WERI-Rb-1 (cell line): Measurements from ENCODE around the gene POPDC3.

Experiments
- DNase-seq: peaks from one replicate; pipeline ENCODE4 v3.0.0-alpha.2; 2020
- H3K27ac ChIP-seq: fragments of 250-450 bp; sonication (Bioruptor Pico); 2 replicates; pipeline ENCODE4 v1.5.1; 2020; ENCODE audit warnings: mild to moderate bottlenecking, moderate library complexity
- H3K27me3 ChIP-seq: fragments of 250-450 bp; sonication (Bioruptor Pico); 2 replicates; pipeline ENCODE4 v1.5.1; 2021; ENCODE audit warnings: mild to moderate bottlenecking, low read depth, moderate library complexity; ENCODE audit not compliant: insufficient read depth, severe bottlenecking
- H3K36me3 ChIP-seq: fragments of 250-450 bp; sonication (Bioruptor Pico); 2 replicates; pipeline ENCODE4 v1.5.1; 2020; ENCODE audit warnings: mild to moderate bottlenecking, moderate library complexity
- H3K4me3 ChIP-seq: 2 replicates; pipeline ENCODE4 v1.5.1; 2011; ENCODE audit warnings: low read depth, mild to moderate bottlenecking, control low read depth, low read length
- H3K9me3 ChIP-seq: fragments of 250-450 bp; sonication (Bioruptor Pico); 2 replicates; pipeline ENCODE4 v1.5.1; 2021; ENCODE audit warnings: mild to moderate bottlenecking, moderate library complexity; ENCODE audit not compliant: severe bottlenecking
- TF ChIP-seq, protein P1 (sequence below): IDR thresholded peaks from 2 replicates; pipeline ENCODE4 v1.5.1; 2011; ENCODE audit warnings: low read depth, mild to moderate bottlenecking, control low read depth, inconsistent platforms, low read length

Gene POPDC3

DNA sequence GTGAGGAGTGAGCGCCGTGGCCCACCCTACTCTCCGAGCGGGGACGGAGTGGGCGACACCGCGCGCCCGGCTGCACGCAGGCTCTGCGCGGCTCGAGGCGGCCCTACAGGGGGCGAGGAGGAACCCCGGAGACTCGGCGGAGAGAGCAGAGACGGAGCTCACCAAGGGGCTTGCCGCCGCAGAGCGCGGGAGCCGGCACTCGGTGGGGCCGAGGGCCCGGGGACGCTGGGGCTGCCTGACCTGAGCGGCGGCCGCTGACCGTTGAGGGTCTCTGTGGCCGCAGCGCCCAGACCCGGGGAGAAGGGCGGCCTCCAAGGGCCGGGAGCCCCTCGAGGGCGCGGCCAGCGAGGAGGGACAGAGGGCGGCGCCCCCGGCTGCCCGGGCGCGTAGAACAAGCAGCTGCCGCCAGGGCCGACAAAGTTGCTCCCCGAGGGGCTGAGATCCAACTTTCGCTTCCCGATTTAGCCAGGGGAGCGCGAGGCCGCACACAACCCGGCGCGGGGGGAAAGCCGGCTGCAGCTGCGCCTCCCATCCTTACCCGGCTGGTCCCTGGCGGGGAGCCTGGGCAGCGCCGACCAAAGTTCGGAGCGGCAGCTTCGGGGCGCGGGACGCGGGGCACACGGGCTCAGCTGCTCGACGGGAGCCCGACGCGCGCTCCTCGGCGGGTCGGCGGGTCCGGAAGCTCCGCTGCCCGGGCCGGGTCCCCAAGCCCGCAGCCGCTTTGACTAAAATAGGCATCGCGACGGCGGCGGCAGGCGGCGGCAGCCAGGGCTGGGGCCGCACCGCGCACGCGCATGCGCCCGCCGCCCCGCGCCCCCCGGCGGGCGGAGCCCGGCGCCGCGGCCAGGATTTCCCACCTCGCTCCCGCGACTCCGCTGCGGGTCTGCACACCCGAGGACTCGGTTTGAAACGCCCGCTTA is 43.1 kb downstream of the POPDC3 start:
- TF ChIP-seq, protein P1, sequence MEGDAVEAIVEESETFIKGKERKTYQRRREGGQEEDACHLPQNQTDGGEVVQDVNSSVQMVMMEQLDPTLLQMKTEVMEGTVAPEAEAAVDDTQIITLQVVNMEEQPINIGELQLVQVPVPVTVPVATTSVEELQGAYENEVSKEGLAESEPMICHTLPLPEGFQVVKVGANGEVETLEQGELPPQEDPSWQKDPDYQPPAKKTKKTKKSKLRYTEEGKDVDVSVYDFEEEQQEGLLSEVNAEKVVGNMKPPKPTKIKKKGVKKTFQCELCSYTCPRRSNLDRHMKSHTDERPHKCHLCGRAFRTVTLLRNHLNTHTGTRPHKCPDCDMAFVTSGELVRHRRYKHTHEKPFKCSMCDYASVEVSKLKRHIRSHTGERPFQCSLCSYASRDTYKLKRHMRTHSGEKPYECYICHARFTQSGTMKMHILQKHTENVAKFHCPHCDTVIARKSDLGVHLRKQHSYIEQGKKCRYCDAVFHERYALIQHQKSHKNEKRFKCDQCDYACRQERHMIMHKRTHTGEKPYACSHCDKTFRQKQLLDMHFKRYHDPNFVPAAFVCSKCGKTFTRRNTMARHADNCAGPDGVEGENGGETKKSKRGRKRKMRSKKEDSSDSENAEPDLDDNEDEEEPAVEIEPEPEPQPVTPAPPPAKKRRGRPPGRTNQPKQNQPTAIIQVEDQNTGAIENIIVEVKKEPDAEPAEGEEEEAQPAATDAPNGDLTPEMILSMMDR, result 0 out of 2 replicates have a peak, but pooled peaks have one; percentile 16
- peak overlapping the region; percentile 89 for H3K4me3 ChIP-seq
- H3K27ac ChIP-seq, result peak overlapping the region; percentile 11; the same call in 1 of the 2 replicates
- no peaks in the 10 kb centered on the region for H3K27me3 ChIP-seq
- DNase-seq, result peak; percentile 55
- H3K9me3 ChIP-seq, result no peaks in the 10 kb centered on the region
- H3K36me3 ChIP-seq, result peaks cover 5% of the 10 kb centered on the region; the same call in 1 of the 2 replicates

DNA sequence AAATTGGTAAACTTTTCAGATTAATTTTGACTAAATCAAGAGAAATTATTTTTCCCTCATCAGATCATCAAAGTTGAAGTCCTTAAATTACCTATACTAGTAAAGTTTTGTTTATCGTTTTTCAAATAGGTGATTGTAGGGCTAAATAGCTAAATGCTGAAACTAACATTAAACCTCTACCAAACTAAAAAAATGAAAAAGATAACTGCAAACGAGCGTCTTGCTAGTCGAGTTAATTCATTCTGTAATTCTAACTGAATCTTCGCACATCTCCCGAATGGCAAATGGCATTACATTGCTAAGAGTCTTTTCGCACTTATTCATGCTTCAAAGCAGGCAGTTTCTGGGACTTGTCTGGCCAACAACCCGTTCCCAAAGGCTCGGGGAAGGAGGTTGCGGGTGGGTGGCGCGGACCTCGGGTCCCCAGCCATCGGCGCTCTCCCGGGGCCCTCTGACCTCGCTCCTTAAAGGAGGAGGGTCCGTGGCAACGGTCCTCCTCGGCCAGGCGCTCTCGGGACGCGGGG is 43.8 kb downstream of the POPDC3 start:
- DNase-seq, result no peak
- TF ChIP-seq, protein P1, result no peak
- no peak overlapping the region for H3K27ac ChIP-seq

GRCh38 chr6:105135056-105135455 is 44.8 kb downstream of the POPDC3 start:
- Histone ChIP-seq H3K36me3 (peaks cover 5% of the 10 kb centered on the region; the same call in 1 of the 2 replicates), H3K27ac (no peak overlapping the region), H3K4me3 (no peak overlapping the region), H3K9me3 (no peaks in the 10 kb centered on the region), H3K27me3 (no peaks in the 10 kb centered on the region)
- TF ChIP-seq, protein P1, result no peak
- DNase-seq, result peak; percentile 24

More for the DNA sequence above, 43.8 kb downstream of the POPDC3 start:
- peaks cover 5% of the 10 kb centered on the region; the same call in 1 of the 2 replicates for H3K36me3 ChIP-seq
- no peaks in the 10 kb centered on the region for H3K9me3 ChIP-seq
- H3K4me3 ChIP-seq, result peak overlapping the region; percentile 89
- H3K27me3 ChIP-seq, result no peaks in the 10 kb centered on the region

DNA sequence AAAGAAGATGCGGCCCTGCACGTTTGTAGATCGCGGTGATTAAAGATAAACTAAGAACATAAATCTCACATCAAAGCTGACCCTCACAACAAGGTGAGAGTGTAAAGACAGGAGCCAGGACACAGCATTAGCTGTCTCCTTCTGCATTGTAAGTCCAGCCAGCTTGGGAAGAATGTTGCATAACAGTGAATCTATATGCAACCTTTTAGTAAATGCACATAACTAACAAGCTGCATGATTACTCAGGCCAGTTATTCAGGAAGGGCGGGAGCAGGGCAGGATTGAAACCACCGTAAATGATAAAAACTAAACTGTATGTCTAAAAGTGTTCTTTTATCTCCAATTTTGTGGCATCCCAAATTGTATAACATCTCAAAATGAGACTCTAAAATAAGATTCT is 57.1 kb downstream of the POPDC3 start:
- DNase-seq, result no peak
- no peaks in the 10 kb centered on the region for H3K36me3 ChIP-seq
- H3K4me3 ChIP-seq, result no peak overlapping the region
- H3K27ac ChIP-seq, result no peak overlapping the region
- H3K9me3 ChIP-seq, result no peaks in the 10 kb centered on the region
- TF ChIP-seq, protein P1, result no peak
- H3K27me3 ChIP-seq, result no peaks in the 10 kb centered on the region

DNA sequence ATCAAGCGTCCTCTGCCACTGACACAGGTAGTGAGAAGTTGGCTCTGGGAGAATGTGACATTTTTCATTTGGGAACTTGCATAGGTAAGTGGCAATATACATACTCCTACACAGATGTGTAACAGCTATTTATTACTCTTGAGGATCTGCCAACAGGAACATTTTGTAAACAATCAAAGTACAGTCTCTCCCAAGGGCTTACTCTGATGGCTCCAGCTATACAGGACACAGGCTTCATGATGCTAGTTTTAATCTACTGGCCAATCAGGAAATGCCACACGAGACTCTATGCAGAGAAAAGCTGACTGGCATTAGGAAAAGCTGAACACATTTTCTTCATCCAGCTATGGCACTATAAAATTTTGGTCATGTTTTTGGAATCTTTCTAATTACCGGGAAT is 57.8 kb downstream of the POPDC3 start:
- Histone ChIP-seq H3K27ac (no peak overlapping the region), H3K9me3 (no peaks in the 10 kb centered on the region), H3K36me3 (no peaks in the 10 kb centered on the region), H3K4me3 (no peak overlapping the region), H3K27me3 (no peaks in the 10 kb centered on the region)
- no peak for DNase-seq
- TF ChIP-seq, protein P1, result no peak
